GM18868 (cell line): ENCODE data around the gene OR10K1.
"Not testable (repeated sequence)": the region's sequence is repeated elsewhere in the genome, so short reads cannot be mapped to it uniquely, and the experiment has no call there.

Experiments
- ATAC-seq: cut with Tn5 transposase; IDR thresholded peaks from one replicate; pipeline ENCODE4 v1.9.1; 2021; ENCODE audit warnings: mild to moderate bottlenecking, moderate library complexity; ENCODE audit not compliant: unreplicated experiment

The OR10K1 gene

GRCh38 chr1:158461534-158461933 lies at the start of gene OR10K1:
Gene OR10K1, plus strand, starts transcription at chr1:158461834. Its CDS starts 3,728 bp downstream, at chr1:158465562.
- ATAC-seq: no peak

DNA sequence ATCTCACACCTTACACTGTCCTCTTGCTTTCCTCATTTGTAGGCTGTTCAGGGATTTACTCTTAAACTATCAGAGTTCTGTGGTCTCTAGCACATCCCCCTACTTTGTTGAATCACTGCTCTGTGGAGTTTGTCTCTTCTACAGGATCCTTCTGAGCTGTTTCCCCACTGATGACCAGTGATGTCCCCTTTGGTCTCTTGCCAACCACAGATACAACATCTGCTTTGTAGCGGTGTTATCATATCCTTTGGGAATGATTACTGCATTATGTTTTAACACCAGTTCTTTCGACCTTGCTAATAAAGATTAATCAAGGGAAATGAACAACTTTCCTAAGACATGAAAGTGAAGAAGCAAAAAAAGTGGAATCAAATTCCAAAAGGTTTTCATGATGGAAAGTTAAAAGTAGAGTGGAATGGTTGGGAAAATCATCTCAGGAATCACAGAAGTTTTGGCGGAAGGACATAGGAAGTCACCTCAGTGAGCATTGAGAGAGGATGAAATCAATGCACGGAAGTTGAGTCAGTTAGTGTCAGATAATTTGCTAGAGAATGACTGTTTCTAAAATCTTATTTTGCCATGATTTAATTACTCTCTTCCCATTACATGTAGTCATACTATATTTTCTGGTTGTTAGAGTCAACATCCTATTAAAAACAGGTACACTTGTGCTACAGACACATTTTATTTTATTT lies 46.8 kb upstream of the OR10K1 start:
- no peak for ATAC-seq

DNA sequence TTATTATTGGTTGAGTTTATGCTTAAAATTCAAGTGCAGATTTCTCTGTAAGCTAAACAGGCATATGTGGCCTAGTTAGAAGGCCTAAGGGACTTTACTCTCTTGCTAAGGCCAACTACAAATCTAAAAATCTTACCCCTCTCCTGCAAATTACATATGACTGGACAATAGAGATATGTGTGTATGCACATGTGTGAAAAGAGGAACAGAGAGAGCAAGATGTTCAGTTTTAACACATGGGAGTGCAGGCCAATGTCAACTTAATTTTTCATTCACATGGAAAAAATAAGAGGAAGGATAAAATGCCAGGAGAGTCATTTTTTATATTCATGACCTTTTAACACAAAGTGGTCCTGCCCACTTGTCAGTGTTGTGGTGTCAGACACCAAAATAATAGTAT lies 44.0 kb upstream of the OR10K1 start:
- no peak for ATAC-seq

DNA sequence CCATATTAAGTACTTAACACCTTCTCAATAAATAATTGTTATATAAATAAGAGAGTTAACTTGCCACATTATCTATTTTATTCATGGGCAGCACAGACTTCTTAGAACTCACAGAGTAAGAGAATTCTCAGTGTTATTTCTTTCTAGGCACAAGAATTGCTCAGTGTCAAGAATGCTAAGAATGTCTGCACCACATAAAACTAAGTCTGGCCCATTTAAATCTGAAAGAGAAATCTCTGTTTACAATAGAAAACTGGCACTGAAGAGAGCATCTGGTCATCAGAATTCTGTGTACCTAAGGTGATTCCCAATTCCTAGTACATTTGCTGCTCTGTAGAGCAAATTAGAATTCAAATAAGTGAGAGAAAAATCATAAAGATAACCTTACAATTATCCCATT lies 39.4 kb upstream of the OR10K1 start:
- no peak for ATAC-seq

- ATAC-seq: no peak
These were observed 36.6 kb upstream of the OR10K1 start for GRCh38 chr1:158425027-158425426.

DNA sequence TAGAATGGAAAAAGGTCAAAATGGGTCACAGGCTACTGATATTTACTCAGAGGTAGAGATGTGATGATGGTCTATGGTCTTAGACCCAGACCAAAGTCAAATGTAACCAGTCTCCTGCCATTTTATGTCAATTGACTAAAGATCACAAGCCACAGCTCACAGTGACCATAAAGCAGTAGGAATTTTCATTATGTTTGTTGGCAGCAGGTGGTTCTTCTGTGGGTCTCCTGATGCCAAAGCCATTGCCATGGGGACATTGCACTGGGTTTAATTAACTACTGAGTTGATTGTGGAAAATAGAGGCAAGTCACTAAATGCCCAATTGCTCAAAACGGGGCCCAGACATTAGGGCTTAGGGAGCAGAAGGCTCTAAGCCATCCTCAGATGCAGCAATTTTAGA lies 35.5 kb upstream of the OR10K1 start, which contains the start of gene OR10K2:
Gene OR10K2 (minus strand): TSS at position 101 of the 400 bp plus-strand sequence. CDS start 5,371 bp downstream, outside the sequence.
- ATAC-seq: no peak

GRCh38 chr1:158430163-158430562 lies 31.5 kb upstream of the OR10K1 start:
- ATAC-seq: not testable (repeated sequence)

GRCh38 chr1:158434741-158435140 lies 26.9 kb upstream of the OR10K1 start:
- ATAC-seq: no peak

DNA sequence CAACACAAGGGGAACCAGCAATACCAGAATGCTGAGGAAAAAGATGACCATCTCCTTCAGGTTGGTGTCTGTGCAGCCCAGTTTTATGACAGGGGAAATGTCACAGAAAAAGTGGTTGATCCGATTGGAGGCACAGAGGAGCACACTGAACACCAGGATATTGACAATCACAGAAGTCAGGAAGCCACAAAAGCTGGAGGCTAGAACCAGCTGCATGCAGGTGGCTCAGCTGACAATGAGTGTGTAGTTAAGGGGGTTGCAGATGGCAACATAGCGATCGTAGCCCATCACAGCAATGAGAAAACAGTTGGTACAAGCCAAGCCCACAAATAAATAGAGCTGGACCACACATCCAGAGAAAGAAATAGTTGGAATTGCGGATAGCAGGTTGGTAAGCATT lies 16.3 kb upstream of the OR10K1 start:
- no peak for ATAC-seq

GRCh38 chr1:158454537-158454936 lies 7.1 kb upstream of the OR10K1 start:
- no peak for ATAC-seq

GRCh38 chr1:158457246-158457645 lies 4.4 kb upstream of the OR10K1 start:
- no peak for ATAC-seq

- ATAC-seq: no peak
These were observed 3.4 kb upstream of the OR10K1 start for GRCh38 chr1:158458263-158458662.

DNA sequence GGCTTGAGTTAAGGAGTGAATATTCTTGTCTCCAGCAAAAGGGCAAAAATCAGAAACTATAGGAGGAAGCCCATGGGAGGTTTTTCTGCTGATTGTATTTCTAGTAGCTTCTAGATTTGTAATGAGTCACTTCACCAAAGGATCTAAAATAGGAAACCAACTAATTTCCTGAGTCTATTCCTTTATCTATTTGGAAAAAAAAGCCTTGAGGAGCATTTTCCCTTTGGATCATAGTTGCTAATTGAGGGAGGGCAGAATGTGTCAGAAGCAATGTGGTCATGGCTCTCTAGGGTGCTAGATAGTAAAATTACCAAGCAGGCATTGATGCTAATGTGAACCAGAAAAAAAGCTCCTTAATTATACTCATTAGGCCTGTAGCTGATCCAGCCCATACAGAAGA lies 10.3 kb downstream of the OR10K1 start, which contains the start of gene OR10R2:
Gene OR10R2 (plus strand): TSS at position 301 of the 400 bp plus-strand sequence. CDS start 106 bp downstream, outside the sequence.
- ATAC-seq: no peak

DNA sequence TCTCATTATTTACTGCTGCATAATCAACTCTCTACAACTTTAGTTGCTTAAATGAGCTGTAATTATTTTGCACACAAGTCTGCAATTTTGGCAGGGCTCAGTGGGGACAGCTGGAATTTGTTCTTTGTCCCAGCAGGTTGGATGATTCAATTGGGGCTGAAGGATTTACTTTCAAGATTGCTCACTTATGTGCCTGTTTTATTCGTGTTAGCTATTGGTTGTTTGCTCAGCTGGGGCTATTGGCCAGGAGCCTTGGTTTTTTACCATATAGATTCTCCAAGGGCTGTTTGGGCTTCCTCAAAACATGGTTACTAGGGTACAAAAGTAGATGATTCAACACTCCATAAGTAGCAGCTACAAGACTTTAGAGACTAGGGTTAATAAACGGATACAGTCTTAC lies 23.8 kb downstream of the OR10K1 start:
- ATAC-seq: no peak

DNA sequence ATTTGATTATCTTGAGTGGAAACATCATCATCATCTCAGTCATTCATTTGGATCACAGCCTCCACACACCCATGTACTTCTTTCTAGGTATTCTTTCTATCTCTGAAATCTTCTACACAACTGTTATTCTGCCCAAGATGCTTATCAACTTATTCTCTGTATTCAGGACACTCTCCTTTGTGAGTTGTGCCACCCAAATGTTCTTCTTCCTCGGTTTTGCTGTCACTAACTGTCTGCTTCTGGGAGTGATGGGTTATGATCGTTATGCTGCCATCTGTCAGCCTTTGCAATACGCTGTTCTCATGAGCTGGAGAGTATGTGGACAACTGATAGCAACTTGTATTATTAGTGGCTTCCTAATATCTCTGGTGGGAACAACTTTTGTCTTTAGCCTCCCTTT lies 29.7 kb downstream of the OR10K1 start:
- ATAC-seq: no peak

GRCh38 chr1:158493054-158493453 lies 31.4 kb downstream of the OR10K1 start:
- ATAC-seq: no peak

DNA sequence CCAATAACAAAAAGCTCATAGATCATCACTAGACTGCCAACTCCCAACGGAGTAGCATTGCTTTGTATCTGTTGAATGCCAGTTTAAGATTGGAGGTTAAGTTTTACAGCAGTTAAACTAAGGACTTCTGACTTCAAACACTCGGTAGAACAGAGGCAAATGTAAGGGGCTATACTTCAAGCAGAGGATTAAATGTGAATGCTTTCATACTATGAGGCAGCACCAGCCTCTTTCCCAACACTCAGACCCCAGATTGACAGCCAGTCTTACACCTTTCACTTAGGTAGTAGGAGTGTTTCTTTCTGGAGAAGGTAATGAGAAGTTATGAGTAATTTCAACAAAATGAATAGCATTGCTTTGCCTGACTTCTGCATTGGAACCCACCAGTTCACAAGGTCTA lies 33.2 kb downstream of the OR10K1 start:
- ATAC-seq: no peak

- ATAC-seq: no peak
These were observed 34.7 kb downstream of the OR10K1 start for GRCh38 chr1:158496374-158496773.

DNA sequence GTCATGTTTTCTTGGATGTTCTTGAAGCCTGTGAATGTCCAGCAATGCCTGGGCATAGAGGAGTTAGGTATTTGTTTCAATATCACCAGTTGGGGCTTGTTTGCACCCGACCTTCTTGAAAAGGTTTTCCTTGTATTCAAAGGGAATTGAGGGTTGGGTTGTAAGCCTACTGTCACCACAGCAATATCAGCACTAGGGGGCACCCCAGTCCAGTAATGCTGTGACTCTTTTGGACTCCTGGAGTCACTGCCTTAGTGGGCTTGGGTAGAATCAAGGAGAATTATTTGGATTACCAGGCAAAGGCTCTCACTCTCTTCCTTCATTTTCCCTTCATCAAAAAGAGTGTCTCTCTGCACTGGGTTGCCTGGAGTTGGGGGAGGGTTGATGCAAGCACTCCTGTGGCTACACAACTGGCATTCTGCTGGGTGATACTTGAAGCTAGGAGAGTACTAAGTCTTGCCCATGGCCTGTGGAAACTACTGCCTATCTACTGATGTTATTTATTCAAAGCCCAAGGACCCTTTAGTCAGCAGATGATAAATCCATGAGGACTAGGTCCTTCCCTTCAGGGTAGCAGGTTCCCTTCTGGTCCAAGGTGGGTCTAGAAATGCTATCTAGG lies 44.8 kb downstream of the OR10K1 start:
- ATAC-seq: no peak

GRCh38 chr1:158507511-158507910 lies 45.9 kb downstream of the OR10K1 start:
- no peak for ATAC-seq

- ATAC-seq: no peak
These were observed 48.0 kb downstream of the OR10K1 start for GRCh38 chr1:158509471-158510156.

DNA sequence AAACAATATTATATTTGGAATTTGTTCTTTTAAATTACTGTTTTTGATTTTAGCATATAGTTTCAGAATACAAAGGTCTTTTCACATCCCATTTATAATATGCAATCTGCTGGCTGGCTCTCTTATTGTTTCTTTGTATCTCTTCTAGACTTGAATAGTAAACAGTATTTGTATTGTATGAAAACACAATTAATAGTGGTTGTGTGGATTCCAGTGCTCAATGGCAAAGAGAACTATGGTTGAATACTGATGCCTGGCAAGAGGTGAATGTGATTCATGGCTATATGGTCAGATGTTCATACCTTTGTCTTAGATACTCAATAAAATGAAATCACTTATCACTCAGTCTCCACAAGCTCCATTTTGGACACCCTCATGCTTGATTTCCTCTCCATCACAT lies 55.3 kb downstream of the OR10K1 start:
- no peak for ATAC-seq
